H1 (cell line): Measurements from ENCODE around the gene PANK3. TPM values are rescaled to one million over a fixed set of nuclear protein-coding genes. Genes with fewer than 3 reads are reported as not detected.

Source experiments
- CTCF ChIA-PET: fragments of 300-600 bp; sonication (Branson Sonifier 250); formaldehyde crosslinking; loops from one replicate; lab custom pipeline; 2021; ENCODE audit not compliant: partially characterized antibody; lab: Charles Lee
- POLR2A ChIA-PET: fragments of 300-600 bp; sonication (Branson Sonifier 250); formaldehyde crosslinking; loops from one replicate; lab custom pipeline; 2021; ENCODE audit warnings: inconsistent platforms; ENCODE audit not compliant: partially characterized antibody; lab: Charles Lee
- DNase-seq, 2 experiments: peaks; one replicate each; pipeline versions ENCODE4 v3.0.0 to v3.0.0-alpha.2; 2010 to 2022; ENCODE audit warnings: low spot score in 2 of 2, low read depth in 1 of 2, mixed read lengths in 1 of 2
- FAIRE-seq: peaks from 2 replicates; lab custom pipeline; 2011; peaks lifted over from hg19 to GRCh38; lab: Jason Lieb, UNC
- H2AFZ ChIP-seq: 2 replicates; pipeline ENCODE4 v1.8.1; 2012; ENCODE audit warnings: low read length, inconsistent platforms
- H2AK5ac ChIP-seq: 2 replicates; pipeline ENCODE4 v1.6.1; 2013; ENCODE audit warnings: low read depth, low read length
- H2BK120ac ChIP-seq: replicated peaks from 2 replicates; pipeline ENCODE3; 2013; ENCODE audit warnings: low read depth, low read length, inconsistent platforms
- H2BK12ac ChIP-seq: 2 replicates; pipeline ENCODE4 v1.6.1; 2013; ENCODE audit warnings: low read depth, low read length
- H2BK15ac ChIP-seq: 2 replicates; pipeline ENCODE4 v1.6.1; 2013; ENCODE audit warnings: low read length
- H2BK20ac ChIP-seq: 2 replicates; pipeline ENCODE4 v1.6.1; 2013; ENCODE audit warnings: low read length
- H2BK5ac ChIP-seq: 2 replicates; pipeline ENCODE4 v1.6.1; 2013; ENCODE audit warnings: low read depth, low read length
- H3K14ac ChIP-seq: 2 replicates; pipeline ENCODE4 v1.6.1; 2013; ENCODE audit warnings: inconsistent platforms; ENCODE audit not compliant: insufficient read length
- H3K18ac ChIP-seq: 2 replicates; pipeline ENCODE4 v1.6.1; 2013; ENCODE audit warnings: low read length; ENCODE audit errors: extremely low read depth
- H3K23ac ChIP-seq: 2 replicates; pipeline ENCODE4 v1.6.1; 2013; ENCODE audit warnings: inconsistent platforms; ENCODE audit not compliant: insufficient read length
- H3K23me2 ChIP-seq: 2 replicates; pipeline ENCODE4 v1.6.1; 2013; ENCODE audit warnings: low read depth, low read length
- H3K27ac ChIP-seq: 2 replicates; pipeline ENCODE4 v1.6.1; 2011; ENCODE audit warnings: low read depth, low read length, inconsistent platforms
- H3K27me3 ChIP-seq, 4 experiments: replicated peaks in 1 of 4; 1 replicate in 1 of 4; 2 replicates in 3 of 4; pipeline versions ENCODE4 v1.6.1 to v1.8.1; 2011 to 2013; ENCODE audit warnings: low read length in 3 of 4, mild to moderate bottlenecking in 3 of 4, inconsistent platforms in 2 of 4, mixed read lengths in 2 of 4, moderate library complexity in 1 of 4; ENCODE audit not compliant: control insufficient read depth in 3 of 4, insufficient read depth in 3 of 4; ENCODE audit errors: extremely low read depth in 1 of 4
- H3K36me3 ChIP-seq, 4 experiments: 2 replicates each; pipeline versions ENCODE4 v1.6.1 to v1.8.1; 2011 to 2013; ENCODE audit warnings: mild to moderate bottlenecking in 4 of 4, low read length in 3 of 4, moderate library complexity in 2 of 4, control low read depth in 1 of 4, inconsistent platforms in 1 of 4; ENCODE audit not compliant: insufficient read depth in 4 of 4, control insufficient read depth in 2 of 4
- H3K4ac ChIP-seq: replicated peaks from 2 replicates; pipeline ENCODE3; 2013; ENCODE audit warnings: low read length, low read depth, mixed read lengths, inconsistent platforms; ENCODE audit not compliant: insufficient read length
- H3K4me1 ChIP-seq, 4 experiments: replicated peaks in 1 of 4; 1 replicate in 1 of 4; 2 replicates in 3 of 4; pipeline versions ENCODE4 v1.6.1 to v1.8.1; 2011 to 2013; ENCODE audit warnings: low read length in 3 of 4, inconsistent platforms in 2 of 4, mixed read lengths in 1 of 4; ENCODE audit not compliant: insufficient read depth in 4 of 4, control insufficient read depth in 3 of 4
- H3K4me2 ChIP-seq, 2 experiments: 2 replicates each; pipeline versions ENCODE4 v1.6.1 to v1.8.1; 2011 to 2013; ENCODE audit warnings: low read depth in 2 of 2, low read length in 2 of 2, control low read depth in 1 of 2, inconsistent platforms in 1 of 2, mild to moderate bottlenecking in 1 of 2; ENCODE audit not compliant: insufficient read depth in 1 of 2
- H3K4me3 ChIP-seq, 4 experiments: fragments of 200-600, 300-600 bp in 1 of 4; sonication (generic), shearing (Covaris generic), sonication (Bioruptor Twin) in 1 of 4; 2 replicates each; pipeline versions ENCODE4 v1.5.1 to v1.8.1; 2011 to 2016; ENCODE audit warnings: low read length in 4 of 4, low read depth in 3 of 4, control low read depth in 2 of 4, inconsistent platforms in 2 of 4, mild to moderate bottlenecking in 2 of 4, mixed read lengths in 1 of 4, moderate library complexity in 1 of 4; ENCODE audit not compliant: insufficient read depth in 2 of 4; ENCODE audit errors: extremely low read depth in 1 of 4
- H3K56ac ChIP-seq: replicated peaks from 2 replicates; pipeline ENCODE3; 2013; ENCODE audit warnings: low read depth, mild to moderate bottlenecking, mixed read lengths, low read length, inconsistent platforms; ENCODE audit not compliant: insufficient read length
- H3K79me1 ChIP-seq: 2 replicates; pipeline ENCODE4 v1.6.1; 2013; ENCODE audit warnings: low read depth, low read length, control low read depth
- H3K79me2 ChIP-seq, 2 experiments: 2 replicates each; pipeline versions ENCODE4 v1.6.1 to v1.8.1; 2012 to 2013; ENCODE audit warnings: low read length in 2 of 2, mild to moderate bottlenecking in 2 of 2, inconsistent platforms in 1 of 2; ENCODE audit not compliant: insufficient read depth in 2 of 2, control insufficient read depth in 1 of 2
- H3K9ac ChIP-seq, 4 experiments: replicated peaks in 1 of 4; 1 replicate in 1 of 4; 2 replicates in 3 of 4; pipeline versions ENCODE4 v1.6.1 to v1.8.1; 2011 to 2013; ENCODE audit warnings: low read depth in 3 of 4, low read length in 3 of 4, control low read depth in 2 of 4, mild to moderate bottlenecking in 2 of 4, moderate library complexity in 2 of 4, inconsistent platforms in 1 of 4; ENCODE audit errors: extremely low read depth in 1 of 4
- H3K9me3 ChIP-seq, 2 experiments: 2 replicates each; pipeline versions ENCODE4 v1.6.1 to v1.8.1; 2012 to 2013; ENCODE audit warnings: mild to moderate bottlenecking in 2 of 2, moderate library complexity in 2 of 2, control low read depth in 1 of 2, inconsistent platforms in 1 of 2, low read depth in 1 of 2, low read length in 1 of 2, mixed read lengths in 1 of 2; ENCODE audit not compliant: insufficient read depth in 2 of 2
- H4K20me1 ChIP-seq, 2 experiments: replicated peaks in 1 of 2; 2 replicates each; pipeline versions ENCODE3 to v1.8.1; 2011 to 2013; ENCODE audit warnings: inconsistent platforms in 2 of 2, low read length in 2 of 2, mild to moderate bottlenecking in 1 of 2; ENCODE audit not compliant: insufficient read depth in 2 of 2, control insufficient read depth in 1 of 2
- H4K5ac ChIP-seq: 2 replicates; pipeline ENCODE4 v1.6.1; 2013; ENCODE audit warnings: low read length, low read depth, mixed read lengths, inconsistent platforms; ENCODE audit not compliant: insufficient read length
- H4K8ac ChIP-seq: 2 replicates; pipeline ENCODE4 v1.8.0; 2013; ENCODE audit warnings: mild to moderate bottlenecking, moderate library complexity, low read length, inconsistent platforms; ENCODE audit not compliant: insufficient read depth; ENCODE audit errors: extremely low read depth
- H4K91ac ChIP-seq: replicated peaks from 2 replicates; pipeline ENCODE3; 2013; ENCODE audit warnings: low read length, mixed read lengths, inconsistent platforms; ENCODE audit not compliant: insufficient read length
- RFX5 ChIP-seq: IDR thresholded peaks from 2 replicates; pipeline ENCODE4 v1.6.1; 2011; ENCODE audit warnings: low read depth, low read length, improper control_type of control experiment, borderline replicate concordance
- SP4 ChIP-seq: IDR thresholded peaks from 2 replicates; pipeline ENCODE4 v1.6.1; 2012; ENCODE audit warnings: low read length, inconsistent platforms
- WGBS, 2 experiments: shearing (Covaris generic) in 1 of 2; methylation state at CpG; one replicate each; pipeline versions ENCODE4 v1.1.6 to v1.1.7; 2013 to 2015; ENCODE audit warnings: low lambda C conversion rate in 2 of 2, mixed read lengths in 2 of 2, inconsistent platforms in 1 of 2, low coverage in 1 of 2, missing lambda C conversion rate in 1 of 2; ENCODE audit not compliant: insufficient replicate concordance in 2 of 2, insufficient coverage in 1 of 2, insufficient read length in 1 of 2; ENCODE audit errors: extremely low coverage in 1 of 2, missing lambda C conversion rate in 1 of 2; 5-methylcytosine and 5-hydroxymethylcytosine counted together
- polyA plus RNA-seq, 7 experiments: library from polyadenylated mRNA; depleted of rRNA in 3 of 7; stranded (reverse) in 5 of 7; unstranded in 2 of 7; fragments of >200 nt in 5 of 7; fragments of 200-250 nt in 2 of 7; gene quantifications; 1 replicate in 5 of 7; 2 replicates in 1 of 7; 4 replicates in 1 of 7; pipeline versions ENCODE4 v1.2.1 to v1.2.3, GENCODE V29; 2011 to 2013; ENCODE audit warnings: missing spikeins in 2 of 7, mixed read lengths in 2 of 7
- total RNA-seq: library from RNA; stranded (reverse); fragmentation: NEBNext Ultra II Directional; extraction: Animal tissue kit (Norgen Biotek cat#: 25700); gene quantifications from 2 replicates; pipeline ENCODE4 v1.2.1, GENCODE V29; 2021

PANK3 gene
- total and polyA plus RNA-seq, 2 of the 8 experiments (the other 6 are each of a cell fraction or from before 2014, with no cell fraction given), result 8.6 to 101 TPM

- H3K27me3 ChIP-seq, result no peaks in the 10 kb centered on the region
- no peak overlapping the region for H3K4me3 ChIP-seq
- H4K8ac ChIP-seq, result no peak overlapping the region
- no peaks in the 10 kb centered on the region for H3K79me1 ChIP-seq
- no peak overlapping the region for H4K5ac ChIP-seq
- H3K9ac ChIP-seq, result no peak overlapping the region
- no peak overlapping the region for H3K4me2 ChIP-seq
- H2BK12ac ChIP-seq, result no peak overlapping the region
- H2AFZ ChIP-seq, result no peak overlapping the region
- no peak overlapping the region for H3K27ac ChIP-seq
- H3K79me2 ChIP-seq, result no peaks in the 10 kb centered on the region
- no peaks in the 10 kb centered on the region for H3K9me3 ChIP-seq
- no peak overlapping the region for H3K18ac ChIP-seq
- TF ChIP-seq SP4 (no peak), RFX5 (no peak)
- TF ChIP-seq, all 59 proteins: peak for 0
- Histone ChIP-seq H2BK15ac (no peak overlapping the region), H2BK120ac (no peak overlapping the region), H3K4me1 (no peaks in the 10 kb centered on the region), H3K23me2 (no peaks in the 10 kb centered on the region), H4K20me1 (no peaks in the 10 kb centered on the region), H3K56ac (no peak overlapping the region), H4K91ac (no peak overlapping the region), H3K36me3 (no peaks in the 10 kb centered on the region), H3K4ac (no peak overlapping the region), H3K14ac (no peak overlapping the region), H3K23ac (no peak overlapping the region), H2AK5ac (no peak overlapping the region), H2BK20ac (no peak overlapping the region), H2BK5ac (no peak overlapping the region)
- DNase-seq, result no peak
- CTCF ChIA-PET, result interaction anchor here (0.6 to 0.9 kb wide), 3 partner anchors 10 to 91 kb away, joined by 3 to 4 read pairs (median 3); no protein-coding TSS in a partner anchor
- FAIRE-seq, result no peak
- WGBS, 2 experiments, result 84% methylated on average over 2 of the region's 2 CpGs; no CpG with 5 or more reads in 1 of the 2 experiments
- POLR2A ChIA-PET, result no interaction called here
Observed at GRCh38 chr5:168613396-168613795, 34.2 kb upstream of the PANK3 start.
